H1 (cell line): Measurements from ENCODE around the gene AHSG. TPM values are rescaled to one million over a fixed set of nuclear protein-coding genes. Genes with fewer than 3 reads are reported as not detected.
"Not testable (repeated sequence)": the region's sequence is repeated elsewhere in the genome, so short reads cannot be mapped to it uniquely, and the experiment has no call there.

Source experiments
- CTCF ChIA-PET: fragments of 300-600 bp; sonication (Branson Sonifier 250); formaldehyde crosslinking; loops from one replicate; lab custom pipeline; 2021; ENCODE audit not compliant: partially characterized antibody; lab: Charles Lee
- POLR2A ChIA-PET: fragments of 300-600 bp; sonication (Branson Sonifier 250); formaldehyde crosslinking; loops from one replicate; lab custom pipeline; 2021; ENCODE audit warnings: inconsistent platforms; ENCODE audit not compliant: partially characterized antibody; lab: Charles Lee
- DNase-seq, 2 experiments: peaks; one replicate each; pipeline versions ENCODE4 v3.0.0 to v3.0.0-alpha.2; 2010 to 2022; ENCODE audit warnings: low spot score in 2 of 2, low read depth in 1 of 2, mixed read lengths in 1 of 2
- FAIRE-seq: peaks from 2 replicates; lab custom pipeline; 2011; peaks lifted over from hg19 to GRCh38; lab: Jason Lieb, UNC
- H2AFZ ChIP-seq: 2 replicates; pipeline ENCODE4 v1.8.1; 2012; ENCODE audit warnings: low read length, inconsistent platforms
- H2AK5ac ChIP-seq: 2 replicates; pipeline ENCODE4 v1.6.1; 2013; ENCODE audit warnings: low read depth, low read length
- H2BK120ac ChIP-seq: replicated peaks from 2 replicates; pipeline ENCODE3; 2013; ENCODE audit warnings: low read depth, low read length, inconsistent platforms
- H2BK12ac ChIP-seq: 2 replicates; pipeline ENCODE4 v1.6.1; 2013; ENCODE audit warnings: low read depth, low read length
- H2BK15ac ChIP-seq: 2 replicates; pipeline ENCODE4 v1.6.1; 2013; ENCODE audit warnings: low read length
- H2BK20ac ChIP-seq: 2 replicates; pipeline ENCODE4 v1.6.1; 2013; ENCODE audit warnings: low read length
- H2BK5ac ChIP-seq: 2 replicates; pipeline ENCODE4 v1.6.1; 2013; ENCODE audit warnings: low read depth, low read length
- H3K14ac ChIP-seq: 2 replicates; pipeline ENCODE4 v1.6.1; 2013; ENCODE audit warnings: inconsistent platforms; ENCODE audit not compliant: insufficient read length
- H3K18ac ChIP-seq: 2 replicates; pipeline ENCODE4 v1.6.1; 2013; ENCODE audit warnings: low read length; ENCODE audit errors: extremely low read depth
- H3K23ac ChIP-seq: 2 replicates; pipeline ENCODE4 v1.6.1; 2013; ENCODE audit warnings: inconsistent platforms; ENCODE audit not compliant: insufficient read length
- H3K23me2 ChIP-seq: 2 replicates; pipeline ENCODE4 v1.6.1; 2013; ENCODE audit warnings: low read depth, low read length
- H3K27ac ChIP-seq: 2 replicates; pipeline ENCODE4 v1.6.1; 2011; ENCODE audit warnings: low read depth, low read length, inconsistent platforms
- H3K27me3 ChIP-seq, 4 experiments: replicated peaks in 1 of 4; 1 replicate in 1 of 4; 2 replicates in 3 of 4; pipeline versions ENCODE4 v1.6.1 to v1.8.1; 2011 to 2013; ENCODE audit warnings: low read length in 3 of 4, mild to moderate bottlenecking in 3 of 4, inconsistent platforms in 2 of 4, mixed read lengths in 2 of 4, moderate library complexity in 1 of 4; ENCODE audit not compliant: control insufficient read depth in 3 of 4, insufficient read depth in 3 of 4; ENCODE audit errors: extremely low read depth in 1 of 4
- H3K36me3 ChIP-seq, 4 experiments: 2 replicates each; pipeline versions ENCODE4 v1.6.1 to v1.8.1; 2011 to 2013; ENCODE audit warnings: mild to moderate bottlenecking in 4 of 4, low read length in 3 of 4, moderate library complexity in 2 of 4, control low read depth in 1 of 4, inconsistent platforms in 1 of 4; ENCODE audit not compliant: insufficient read depth in 4 of 4, control insufficient read depth in 2 of 4
- H3K4ac ChIP-seq: replicated peaks from 2 replicates; pipeline ENCODE3; 2013; ENCODE audit warnings: low read length, low read depth, mixed read lengths, inconsistent platforms; ENCODE audit not compliant: insufficient read length
- H3K4me1 ChIP-seq, 4 experiments: replicated peaks in 1 of 4; 1 replicate in 1 of 4; 2 replicates in 3 of 4; pipeline versions ENCODE4 v1.6.1 to v1.8.1; 2011 to 2013; ENCODE audit warnings: low read length in 3 of 4, inconsistent platforms in 2 of 4, mixed read lengths in 1 of 4; ENCODE audit not compliant: insufficient read depth in 4 of 4, control insufficient read depth in 3 of 4
- H3K4me2 ChIP-seq, 2 experiments: 2 replicates each; pipeline versions ENCODE4 v1.6.1 to v1.8.1; 2011 to 2013; ENCODE audit warnings: low read depth in 2 of 2, low read length in 2 of 2, control low read depth in 1 of 2, inconsistent platforms in 1 of 2, mild to moderate bottlenecking in 1 of 2; ENCODE audit not compliant: insufficient read depth in 1 of 2
- H3K4me3 ChIP-seq, 4 experiments: fragments of 200-600, 300-600 bp in 1 of 4; sonication (generic), shearing (Covaris generic), sonication (Bioruptor Twin) in 1 of 4; 2 replicates each; pipeline versions ENCODE4 v1.5.1 to v1.8.1; 2011 to 2016; ENCODE audit warnings: low read length in 4 of 4, low read depth in 3 of 4, control low read depth in 2 of 4, inconsistent platforms in 2 of 4, mild to moderate bottlenecking in 2 of 4, mixed read lengths in 1 of 4, moderate library complexity in 1 of 4; ENCODE audit not compliant: insufficient read depth in 2 of 4; ENCODE audit errors: extremely low read depth in 1 of 4
- H3K56ac ChIP-seq: replicated peaks from 2 replicates; pipeline ENCODE3; 2013; ENCODE audit warnings: low read depth, mild to moderate bottlenecking, mixed read lengths, low read length, inconsistent platforms; ENCODE audit not compliant: insufficient read length
- H3K79me1 ChIP-seq: 2 replicates; pipeline ENCODE4 v1.6.1; 2013; ENCODE audit warnings: low read depth, low read length, control low read depth
- H3K79me2 ChIP-seq, 2 experiments: 2 replicates each; pipeline versions ENCODE4 v1.6.1 to v1.8.1; 2012 to 2013; ENCODE audit warnings: low read length in 2 of 2, mild to moderate bottlenecking in 2 of 2, inconsistent platforms in 1 of 2; ENCODE audit not compliant: insufficient read depth in 2 of 2, control insufficient read depth in 1 of 2
- H3K9ac ChIP-seq, 4 experiments: replicated peaks in 1 of 4; 1 replicate in 1 of 4; 2 replicates in 3 of 4; pipeline versions ENCODE4 v1.6.1 to v1.8.1; 2011 to 2013; ENCODE audit warnings: low read depth in 3 of 4, low read length in 3 of 4, control low read depth in 2 of 4, mild to moderate bottlenecking in 2 of 4, moderate library complexity in 2 of 4, inconsistent platforms in 1 of 4; ENCODE audit errors: extremely low read depth in 1 of 4
- H3K9me3 ChIP-seq, 2 experiments: 2 replicates each; pipeline versions ENCODE4 v1.6.1 to v1.8.1; 2012 to 2013; ENCODE audit warnings: mild to moderate bottlenecking in 2 of 2, moderate library complexity in 2 of 2, control low read depth in 1 of 2, inconsistent platforms in 1 of 2, low read depth in 1 of 2, low read length in 1 of 2, mixed read lengths in 1 of 2; ENCODE audit not compliant: insufficient read depth in 2 of 2
- H4K20me1 ChIP-seq, 2 experiments: replicated peaks in 1 of 2; 2 replicates each; pipeline versions ENCODE3 to v1.8.1; 2011 to 2013; ENCODE audit warnings: inconsistent platforms in 2 of 2, low read length in 2 of 2, mild to moderate bottlenecking in 1 of 2; ENCODE audit not compliant: insufficient read depth in 2 of 2, control insufficient read depth in 1 of 2
- H4K5ac ChIP-seq: 2 replicates; pipeline ENCODE4 v1.6.1; 2013; ENCODE audit warnings: low read length, low read depth, mixed read lengths, inconsistent platforms; ENCODE audit not compliant: insufficient read length
- H4K8ac ChIP-seq: 2 replicates; pipeline ENCODE4 v1.8.0; 2013; ENCODE audit warnings: mild to moderate bottlenecking, moderate library complexity, low read length, inconsistent platforms; ENCODE audit not compliant: insufficient read depth; ENCODE audit errors: extremely low read depth
- H4K91ac ChIP-seq: replicated peaks from 2 replicates; pipeline ENCODE3; 2013; ENCODE audit warnings: low read length, mixed read lengths, inconsistent platforms; ENCODE audit not compliant: insufficient read length
- WGBS, 2 experiments: shearing (Covaris generic) in 1 of 2; methylation state at CpG; one replicate each; pipeline versions ENCODE4 v1.1.6 to v1.1.7; 2013 to 2015; ENCODE audit warnings: low lambda C conversion rate in 2 of 2, mixed read lengths in 2 of 2, inconsistent platforms in 1 of 2, low coverage in 1 of 2, missing lambda C conversion rate in 1 of 2; ENCODE audit not compliant: insufficient replicate concordance in 2 of 2, insufficient coverage in 1 of 2, insufficient read length in 1 of 2; ENCODE audit errors: extremely low coverage in 1 of 2, missing lambda C conversion rate in 1 of 2; 5-methylcytosine and 5-hydroxymethylcytosine counted together
- polyA plus RNA-seq, 7 experiments: library from polyadenylated mRNA; depleted of rRNA in 3 of 7; stranded (reverse) in 5 of 7; unstranded in 2 of 7; fragments of >200 nt in 5 of 7; fragments of 200-250 nt in 2 of 7; gene quantifications; 1 replicate in 5 of 7; 2 replicates in 1 of 7; 4 replicates in 1 of 7; pipeline versions ENCODE4 v1.2.1 to v1.2.3, GENCODE V29; 2011 to 2013; ENCODE audit warnings: missing spikeins in 2 of 7, mixed read lengths in 2 of 7
- total RNA-seq: library from RNA; stranded (reverse); fragmentation: NEBNext Ultra II Directional; extraction: Animal tissue kit (Norgen Biotek cat#: 25700); gene quantifications from 2 replicates; pipeline ENCODE4 v1.2.1, GENCODE V29; 2021

The AHSG gene
- total and polyA plus RNA-seq, 2 of the 8 experiments (the other 6 are each of a cell fraction or from before 2014, with no cell fraction given) = 0.68 to 0.78 TPM

- Histone ChIP-seq H3K36me3 (peaks cover 5 to 17% (median 12%) of the 10 kb centered on the region in 4 experiments; a peak in 7 of 8 replicates), H3K4me1 (peaks cover 0 to 11% (median 4%) of the 10 kb centered on the region in 4 experiments; a peak in 6 of 7 replicates), H3K23me2 (peaks cover 16% of the 10 kb centered on the region), H3K4me3 (peak overlapping the region; percentile 82 to 87 (median 84); a peak in 7 of 8 replicates), H3K4me2 (peak overlapping the region; percentile 91 to 99), H3K79me2 (peaks cover 0 to 21% of the 10 kb centered on the region in 2 experiments; a peak in 3 of 4 replicates), H3K9ac (peak overlapping the region in 2 of 4 experiments; percentile 77 to 95; a peak in 5 of 7 replicates)
- H2AFZ ChIP-seq, H3K4ac ChIP-seq, FAIRE-seq, H3K79me1 ChIP-seq, H2BK5ac ChIP-seq, H2BK15ac ChIP-seq, H3K18ac ChIP-seq, H2BK120ac ChIP-seq, H4K5ac ChIP-seq, H3K27ac ChIP-seq, H4K91ac ChIP-seq, H3K9me3 ChIP-seq, H3K23ac ChIP-seq, H3K27me3 ChIP-seq, H2AK5ac ChIP-seq, H3K14ac ChIP-seq, DNase-seq, H4K20me1 ChIP-seq, H2BK20ac ChIP-seq, H4K8ac ChIP-seq, H3K56ac ChIP-seq, H2BK12ac ChIP-seq: not testable (repeated sequence)
- WGBS, 2 experiments = 96% methylated on average over 6 of the region's 11 CpGs; no CpG with 5 or more reads in 1 of the 2 experiments
- CTCF ChIA-PET = interaction anchor here (1.0 to 1.7 kb wide), 2 partner anchors 10 to 252 kb away, joined by 3 to 4 read pairs; no protein-coding TSS in a partner anchor
- POLR2A ChIA-PET = interaction anchor here (0.6 to 9.0 kb wide), 10 partner anchors 18 to 696 kb away, joined by 3 to 96 read pairs (median 4); partner anchors contain the start of genes EIF4A2 and RFC4
Measured at GRCh38 chr3:186569361-186569760, 43.5 kb upstream of the AHSG start.
